Endothelial cell of umbilical vein (primary cell): ENCODE results near the gene LRRC47. TPM values are rescaled to one million over a fixed set of nuclear protein-coding genes. Genes with fewer than 3 reads are reported as not detected.

Experiments used
- BruUV-seq: library from RNA; stranded (reverse); fragments of 400-500 nt; replicated peaks from 2 replicates; lab custom pipeline; 2021; lab: Mats Ljungman, UMichigan
- CTCF ChIA-PET: fragments of 300-600, 350-600 bp; sonication (Branson Sonifier 250); formaldehyde crosslinking; loops from one replicate; lab custom pipeline; 2021; ENCODE audit warnings: antibody characterized with exemption, inconsistent platforms; lab: Charles Lee
- POLR2A ChIA-PET: fragments of 300-600, 350-600 bp; sonication (Branson Sonifier 250); formaldehyde crosslinking; loops from one replicate; lab custom pipeline; 2021; ENCODE audit warnings: antibody characterized with exemption, inconsistent platforms; lab: Charles Lee
- DNase-seq: peaks from one replicate; pipeline ENCODE4 v3.0.0-alpha.2; 2011; ENCODE audit warnings: low read depth, low spot score
- FAIRE-seq: peaks from 2 replicates; lab custom pipeline; 2011; peaks lifted over from hg19 to GRCh38; lab: Jason Lieb, UNC
- H2AFZ ChIP-seq: 2 replicates; pipeline ENCODE4 v1.6.0; 2012; ENCODE audit warnings: low read depth, low read length, control low read depth, inconsistent platforms
- H3K27ac ChIP-seq: 2 replicates; pipeline ENCODE4 v1.5.1; 2011; ENCODE audit warnings: low read depth, mild to moderate bottlenecking, control low read depth, low read length, moderate library complexity; ENCODE audit not compliant: insufficient read depth
- H3K27me3 ChIP-seq, 2 experiments: 2 replicates each; pipeline versions ENCODE4 v1.6.0 to v1.6.1; 2011; ENCODE audit warnings: low read length in 2 of 2, mixed read lengths in 1 of 2; ENCODE audit not compliant: control insufficient read depth in 2 of 2, insufficient read depth in 2 of 2
- H3K36me3 ChIP-seq, 2 experiments: 2 replicates in 1 of 2; 3 replicates in 1 of 2; pipeline ENCODE4 v1.5.1; 2011; ENCODE audit warnings: low read length in 2 of 2, mild to moderate bottlenecking in 1 of 2, moderate library complexity in 1 of 2; ENCODE audit not compliant: control insufficient read depth in 2 of 2, insufficient read depth in 2 of 2; ENCODE audit errors: extremely low read depth in 1 of 2
- H3K4me1 ChIP-seq: 3 replicates; pipeline ENCODE4 v1.5.1; 2011; ENCODE audit warnings: mild to moderate bottlenecking, low read length; ENCODE audit not compliant: control insufficient read depth, insufficient read depth; ENCODE audit errors: extremely low read depth
- H3K4me2 ChIP-seq: 2 replicates; pipeline ENCODE4 v1.6.1; 2011; ENCODE audit warnings: low read length, control low read depth, mixed read lengths; ENCODE audit not compliant: insufficient read depth
- H3K4me3 ChIP-seq, 3 experiments: fragments of 200-600 bp in 1 of 3; sonication (generic), shearing (Covaris generic) in 1 of 3; replicated peaks in 1 of 3; 2 replicates each; pipeline ENCODE4 v1.5.1; 2011 to 2016; ENCODE audit warnings: control low read depth in 3 of 3, low read length in 3 of 3, mild to moderate bottlenecking in 2 of 3, inconsistent platforms in 1 of 3, low read depth in 1 of 3, moderate library complexity in 1 of 3; ENCODE audit not compliant: insufficient read depth in 1 of 3
- H3K79me2 ChIP-seq: 2 replicates; pipeline ENCODE4 v1.6.0; 2012; ENCODE audit warnings: low read length, inconsistent platforms; ENCODE audit not compliant: control insufficient read depth, insufficient read depth
- H3K9ac ChIP-seq: replicated peaks from 2 replicates; pipeline ENCODE3; 2011; ENCODE audit warnings: low read length, control low read depth; ENCODE audit not compliant: insufficient read depth; ENCODE audit errors: extremely low read depth
- H3K9me1 ChIP-seq: replicated peaks from 3 replicates; pipeline ENCODE4 v1.6.0; 2011; ENCODE audit warnings: mild to moderate bottlenecking, low read length; ENCODE audit not compliant: control insufficient read depth, insufficient read depth; ENCODE audit errors: extremely low read depth
- H3K9me3 ChIP-seq: replicated peaks from 2 replicates; pipeline ENCODE4 v1.5.1; 2012; ENCODE audit warnings: low read length, inconsistent platforms; ENCODE audit not compliant: control insufficient read depth, insufficient read depth
- H4K20me1 ChIP-seq: replicated peaks from 2 replicates; pipeline ENCODE3; 2011; ENCODE audit warnings: mild to moderate bottlenecking, low read length; ENCODE audit not compliant: control insufficient read depth, insufficient read depth; ENCODE audit errors: extremely low read depth
- EZH2 ChIP-seq: IDR thresholded peaks from 2 replicates; pipeline ENCODE4 v1.6.1; 2012; ENCODE audit warnings: borderline replicate concordance, low read depth, mild to moderate bottlenecking, moderate library complexity, low read length, inconsistent platforms; ENCODE audit not compliant: severe bottlenecking
- POLR2AphosphoS5 ChIP-seq: IDR thresholded peaks from 2 replicates; pipeline ENCODE4 v1.6.1; 2012; ENCODE audit warnings: low read depth, mild to moderate bottlenecking, control low read depth, low read length, moderate library complexity; ENCODE audit not compliant: insufficient read depth
- dilution Hi-C: fragments of 300-500 bp; cut with MboI; formaldehyde crosslinking; loops from one replicate; pipeline ENCODE4 v1.15.0; 2019; ENCODE audit warnings: low sequenced_read_pairs; ENCODE audit not compliant: extremely low pct_ligation_motif_present
- intact Hi-C: fragments of 100-400 bp; cut with micrococcal nuclease; formaldehyde crosslinking; loops from one replicate; pipeline ENCODE4 v1.10.0; 2022
- polyA plus RNA-seq, 4 experiments: library from polyadenylated mRNA; depleted of rRNA in 3 of 4; stranded (reverse) in 3 of 4; unstranded in 1 of 4; fragments of >200 nt; gene quantifications; 2 replicates each; pipeline versions ENCODE4 v1.2.1 to v1.2.3, GENCODE V29; 2011 to 2012; ENCODE audit warnings: missing spikeins in 1 of 4
- total RNA-seq: library from RNA; stranded (reverse); gene quantifications from 2 replicates; pipeline ENCODE4 v1.2.3, GENCODE V29; 2021
- TF ChIP-seq, protein P1 (sequence below), 2 donors: IDR thresholded peaks; 1 replicate in 1 of 2; 2 replicates in 1 of 2; pipeline ENCODE4 v1.5.1; 2011; ENCODE audit warnings: low read length in 2 of 2, mild to moderate bottlenecking in 2 of 2, moderate library complexity in 2 of 2, control low read depth in 1 of 2, inconsistent platforms in 1 of 2, low read depth in 1 of 2; ENCODE audit not compliant: insufficient read depth in 1 of 2; ENCODE audit errors: extremely low read depth in 1 of 2

The LRRC47 gene
- total and polyA plus RNA-seq, 2 donors (not counting 3 experiments of a cell fraction or from before 2014, with no cell fraction given) = 23.7 to 42.5 TPM

DNA sequence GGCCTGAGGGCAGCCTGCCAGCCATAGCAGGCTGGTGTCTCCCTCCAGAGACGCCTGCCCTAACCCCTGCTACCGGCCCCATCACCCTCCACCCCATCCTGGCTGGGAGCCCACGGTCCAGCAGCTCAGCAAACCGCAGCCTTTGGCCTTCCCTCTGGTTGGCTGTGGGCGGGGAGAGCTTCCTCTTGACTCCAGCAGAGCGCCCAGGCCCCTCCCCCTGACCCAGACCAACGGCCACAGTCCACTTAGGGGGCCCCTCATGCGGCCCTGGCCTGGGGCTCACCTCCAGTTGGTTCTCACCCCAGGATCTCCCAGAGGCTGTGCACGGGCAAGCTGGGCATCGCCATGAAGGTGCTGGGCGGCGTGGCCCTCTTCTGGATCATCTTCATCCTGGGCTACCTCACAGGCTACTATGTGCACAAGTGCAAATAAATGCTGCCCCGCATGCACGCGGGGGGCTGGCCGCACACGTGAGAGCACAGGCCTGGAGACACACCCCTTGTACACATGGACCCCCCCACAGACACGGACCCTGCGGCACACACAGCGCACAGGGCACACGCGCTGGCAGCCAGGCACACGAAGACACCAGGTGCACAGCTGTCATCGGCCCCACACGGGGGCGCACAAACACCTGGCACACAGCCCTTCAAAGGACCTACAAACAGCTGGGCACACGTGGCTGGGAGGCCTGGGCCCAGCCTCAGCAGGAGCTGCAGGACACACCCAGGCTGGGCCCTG is 20.6 kb downstream of the LRRC47 start:
- Histone ChIP-seq H3K27me3 (no peaks in the 10 kb centered on the region), H3K9ac (no peak overlapping the region), H3K36me3 (peaks cover 3 to 14% of the 10 kb centered on the region in 2 experiments), H3K4me2 (no peak overlapping the region), H3K4me1 (peaks cover 6% of the 10 kb centered on the region), H2AFZ (no peak overlapping the region), H4K20me1 (no peaks in the 10 kb centered on the region), H3K4me3 (no peak overlapping the region), H3K9me3 (no peaks in the 10 kb centered on the region), H3K27ac (no peak overlapping the region), H3K79me2 (no peaks in the 10 kb centered on the region), H3K9me1 (no peaks in the 10 kb centered on the region)
- dilution Hi-C loops (no loop called here), intact Hi-C loops (no loop called here)
- CTCF ChIA-PET = interaction anchor here (0.7 to 1.9 kb wide), 3 partner anchors 21 to 323 kb away, joined by 4 to 7 read pairs (median 5); partner anchors contain the start of gene LRRC47
- TF ChIP-seq POLR2AphosphoS5 (no peak), EZH2 (no peak)
- TF ChIP-seq, protein P1, sequence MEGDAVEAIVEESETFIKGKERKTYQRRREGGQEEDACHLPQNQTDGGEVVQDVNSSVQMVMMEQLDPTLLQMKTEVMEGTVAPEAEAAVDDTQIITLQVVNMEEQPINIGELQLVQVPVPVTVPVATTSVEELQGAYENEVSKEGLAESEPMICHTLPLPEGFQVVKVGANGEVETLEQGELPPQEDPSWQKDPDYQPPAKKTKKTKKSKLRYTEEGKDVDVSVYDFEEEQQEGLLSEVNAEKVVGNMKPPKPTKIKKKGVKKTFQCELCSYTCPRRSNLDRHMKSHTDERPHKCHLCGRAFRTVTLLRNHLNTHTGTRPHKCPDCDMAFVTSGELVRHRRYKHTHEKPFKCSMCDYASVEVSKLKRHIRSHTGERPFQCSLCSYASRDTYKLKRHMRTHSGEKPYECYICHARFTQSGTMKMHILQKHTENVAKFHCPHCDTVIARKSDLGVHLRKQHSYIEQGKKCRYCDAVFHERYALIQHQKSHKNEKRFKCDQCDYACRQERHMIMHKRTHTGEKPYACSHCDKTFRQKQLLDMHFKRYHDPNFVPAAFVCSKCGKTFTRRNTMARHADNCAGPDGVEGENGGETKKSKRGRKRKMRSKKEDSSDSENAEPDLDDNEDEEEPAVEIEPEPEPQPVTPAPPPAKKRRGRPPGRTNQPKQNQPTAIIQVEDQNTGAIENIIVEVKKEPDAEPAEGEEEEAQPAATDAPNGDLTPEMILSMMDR (IDR thresholded peaks at IDR 0.05; ENCODE audit: extremely low read depth in 1 of 2, insufficient read depth in 1 of 2, low read depth in 1 of 2, low read length in 2 of 2) = peak in 1 of 2 donors; percentile 16
- POLR2A ChIA-PET = no interaction called here
- DNase-seq (no peak), FAIRE-seq (no peak)
- BruUV-seq = no TSS peak
